Measurements from ENCODE around the gene ZEB2. TPM values are rescaled to one million over a fixed set of nuclear protein-coding genes. Genes with fewer than 3 reads are reported as not detected.

The ZEB2 gene
- polyA plus RNA-seq, 2 of the 4 experiments (the other 2 are of a cell fraction), result 4.2 to 7.0 TPM

DNA sequence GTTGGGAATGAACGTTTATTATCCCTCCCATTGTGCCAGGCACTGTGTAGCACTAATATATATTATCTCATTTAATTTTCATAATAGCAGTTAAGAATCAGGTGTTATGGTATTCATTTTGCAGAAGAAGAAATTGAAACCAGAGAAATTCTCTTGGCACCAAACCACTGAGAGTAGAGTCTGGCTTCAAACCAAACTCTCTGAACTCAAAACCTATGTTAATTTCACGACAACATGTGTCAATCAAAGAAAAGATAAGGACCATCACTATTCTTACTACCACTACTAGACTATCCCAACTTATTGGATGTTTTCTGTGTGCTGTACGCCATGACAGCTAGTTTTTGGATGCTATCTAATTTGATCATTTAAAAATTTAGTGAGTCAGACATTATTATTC, 24.1 kb upstream of the ZEB2 start (continued):
- TF ChIP-seq, protein P1, sequence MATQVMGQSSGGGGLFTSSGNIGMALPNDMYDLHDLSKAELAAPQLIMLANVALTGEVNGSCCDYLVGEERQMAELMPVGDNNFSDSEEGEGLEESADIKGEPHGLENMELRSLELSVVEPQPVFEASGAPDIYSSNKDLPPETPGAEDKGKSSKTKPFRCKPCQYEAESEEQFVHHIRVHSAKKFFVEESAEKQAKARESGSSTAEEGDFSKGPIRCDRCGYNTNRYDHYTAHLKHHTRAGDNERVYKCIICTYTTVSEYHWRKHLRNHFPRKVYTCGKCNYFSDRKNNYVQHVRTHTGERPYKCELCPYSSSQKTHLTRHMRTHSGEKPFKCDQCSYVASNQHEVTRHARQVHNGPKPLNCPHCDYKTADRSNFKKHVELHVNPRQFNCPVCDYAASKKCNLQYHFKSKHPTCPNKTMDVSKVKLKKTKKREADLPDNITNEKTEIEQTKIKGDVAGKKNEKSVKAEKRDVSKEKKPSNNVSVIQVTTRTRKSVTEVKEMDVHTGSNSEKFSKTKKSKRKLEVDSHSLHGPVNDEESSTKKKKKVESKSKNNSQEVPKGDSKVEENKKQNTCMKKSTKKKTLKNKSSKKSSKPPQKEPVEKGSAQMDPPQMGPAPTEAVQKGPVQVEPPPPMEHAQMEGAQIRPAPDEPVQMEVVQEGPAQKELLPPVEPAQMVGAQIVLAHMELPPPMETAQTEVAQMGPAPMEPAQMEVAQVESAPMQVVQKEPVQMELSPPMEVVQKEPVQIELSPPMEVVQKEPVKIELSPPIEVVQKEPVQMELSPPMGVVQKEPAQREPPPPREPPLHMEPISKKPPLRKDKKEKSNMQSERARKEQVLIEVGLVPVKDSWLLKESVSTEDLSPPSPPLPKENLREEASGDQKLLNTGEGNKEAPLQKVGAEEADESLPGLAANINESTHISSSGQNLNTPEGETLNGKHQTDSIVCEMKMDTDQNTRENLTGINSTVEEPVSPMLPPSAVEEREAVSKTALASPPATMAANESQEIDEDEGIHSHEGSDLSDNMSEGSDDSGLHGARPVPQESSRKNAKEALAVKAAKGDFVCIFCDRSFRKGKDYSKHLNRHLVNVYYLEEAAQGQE (IDR thresholded peaks at IDR 0.05), result no peak
- TF ChIP-seq KDM1A (IDR thresholded peaks at IDR 0.05; ENCODE audit: low read depth) (no peak), CHD2 (IDR thresholded peaks at IDR 0.05; ENCODE audit: low read length, partially characterized antibody) (no peak)

DNA sequence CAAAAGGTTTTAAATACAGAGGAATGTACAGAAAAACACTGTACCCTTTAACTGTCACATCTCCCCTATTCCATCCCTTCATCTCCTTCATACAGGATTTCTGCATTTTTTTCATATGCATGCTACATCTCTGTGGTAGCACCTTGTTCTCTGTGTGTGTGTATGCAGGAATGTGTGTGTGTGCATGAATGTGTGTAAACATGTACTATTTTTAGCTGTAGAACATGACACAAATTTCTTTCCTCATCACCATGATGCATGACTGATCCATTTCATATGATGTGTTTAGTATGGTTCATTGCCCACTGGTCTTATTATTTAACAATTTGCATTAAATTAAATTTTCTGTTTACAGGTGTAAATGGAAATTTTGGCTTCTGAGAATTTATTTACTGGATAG, 21.5 kb upstream of the ZEB2 start:
- ATAC-seq, result no peak
- no peak for FAIRE-seq

More for the DNA sequence above, 21.5 kb upstream of the ZEB2 start:
- H3K4me3 ChIP-seq, result no peak overlapping the region
- no peaks in the 10 kb centered on the region for H3K9me3 ChIP-seq
- no peak overlapping the region for H3K4me2 ChIP-seq
- DNase-seq (ENCODE audit: low read depth in 1 of 2, low spot score in 1 of 2), result no peak
- no peaks in the 10 kb centered on the region for H3K4me1 ChIP-seq
- POLR2A ChIA-PET, result no interaction called here
- no peak overlapping the region for H3K27ac ChIP-seq
- TF ChIP-seq, protein P2, sequence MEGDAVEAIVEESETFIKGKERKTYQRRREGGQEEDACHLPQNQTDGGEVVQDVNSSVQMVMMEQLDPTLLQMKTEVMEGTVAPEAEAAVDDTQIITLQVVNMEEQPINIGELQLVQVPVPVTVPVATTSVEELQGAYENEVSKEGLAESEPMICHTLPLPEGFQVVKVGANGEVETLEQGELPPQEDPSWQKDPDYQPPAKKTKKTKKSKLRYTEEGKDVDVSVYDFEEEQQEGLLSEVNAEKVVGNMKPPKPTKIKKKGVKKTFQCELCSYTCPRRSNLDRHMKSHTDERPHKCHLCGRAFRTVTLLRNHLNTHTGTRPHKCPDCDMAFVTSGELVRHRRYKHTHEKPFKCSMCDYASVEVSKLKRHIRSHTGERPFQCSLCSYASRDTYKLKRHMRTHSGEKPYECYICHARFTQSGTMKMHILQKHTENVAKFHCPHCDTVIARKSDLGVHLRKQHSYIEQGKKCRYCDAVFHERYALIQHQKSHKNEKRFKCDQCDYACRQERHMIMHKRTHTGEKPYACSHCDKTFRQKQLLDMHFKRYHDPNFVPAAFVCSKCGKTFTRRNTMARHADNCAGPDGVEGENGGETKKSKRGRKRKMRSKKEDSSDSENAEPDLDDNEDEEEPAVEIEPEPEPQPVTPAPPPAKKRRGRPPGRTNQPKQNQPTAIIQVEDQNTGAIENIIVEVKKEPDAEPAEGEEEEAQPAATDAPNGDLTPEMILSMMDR (IDR thresholded peaks at IDR 0.05), result no peak
- TF ChIP-seq HOXA7 (CRISPR knock-in tag; IDR thresholded peaks at IDR 0.05) (no peak), FOSL2 (IDR thresholded peaks at IDR 0.05) (no peak), FOSL2 (CRISPR knock-in tag; IDR thresholded peaks at IDR 0.05) (no peak), POLR2AphosphoS2 (conservative IDR thresholded peaks at IDR 0.05; ENCODE audit: low read length) (no peak), ESRRA (IDR thresholded peaks at IDR 0.05; ENCODE audit: borderline replicate concordance, low read length) (no peak), CHD2 (IDR thresholded peaks at IDR 0.05; ENCODE audit: low read length, partially characterized antibody) (no peak), EP300 (IDR thresholded peaks at IDR 0.05) (no peak), RARB (CRISPR knock-in tag; IDR thresholded peaks at IDR 0.05) (no peak), RCOR1 (IDR thresholded peaks at IDR 0.05; ENCODE audit: low read depth, low read length) (no peak), RNF2 (IDR thresholded peaks at IDR 0.05; ENCODE audit: borderline replicate concordance, low read depth) (no peak), RFX5 (IDR thresholded peaks at IDR 0.05) (no peak), HOXB5 (CRISPR knock-in tag; IDR thresholded peaks at IDR 0.05) (no peak), CBX8 (IDR thresholded peaks at IDR 0.05) (no peak), PHF8 (IDR thresholded peaks at IDR 0.05; ENCODE audit: borderline replicate concordance, low read depth) (no peak), HOXB13 (CRISPR knock-in tag; IDR thresholded peaks at IDR 0.05; ENCODE audit: low read depth) (no peak), FOSB (CRISPR knock-in tag; IDR thresholded peaks at IDR 0.05) (no peak), HEYL (CRISPR knock-in tag; IDR thresholded peaks at IDR 0.05) (no peak)
- TF ChIP-seq, protein P3, sequence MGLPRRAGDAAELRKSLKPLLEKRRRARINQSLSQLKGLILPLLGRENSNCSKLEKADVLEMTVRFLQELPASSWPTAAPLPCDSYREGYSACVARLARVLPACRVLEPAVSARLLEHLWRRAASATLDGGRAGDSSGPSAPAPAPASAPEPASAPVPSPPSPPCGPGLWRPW (IDR thresholded peaks at IDR 0.05), result no peak
- TF ChIP-seq, protein P4, sequence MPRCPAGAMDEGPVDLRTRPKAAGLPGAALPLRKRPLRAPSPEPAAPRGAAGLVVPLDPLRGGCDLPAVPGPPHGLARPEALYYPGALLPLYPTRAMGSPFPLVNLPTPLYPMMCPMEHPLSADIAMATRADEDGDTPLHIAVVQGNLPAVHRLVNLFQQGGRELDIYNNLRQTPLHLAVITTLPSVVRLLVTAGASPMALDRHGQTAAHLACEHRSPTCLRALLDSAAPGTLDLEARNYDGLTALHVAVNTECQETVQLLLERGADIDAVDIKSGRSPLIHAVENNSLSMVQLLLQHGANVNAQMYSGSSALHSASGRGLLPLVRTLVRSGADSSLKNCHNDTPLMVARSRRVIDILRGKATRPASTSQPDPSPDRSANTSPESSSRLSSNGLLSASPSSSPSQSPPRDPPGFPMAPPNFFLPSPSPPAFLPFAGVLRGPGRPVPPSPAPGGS (IDR thresholded peaks at IDR 0.05), result no peak
- TF ChIP-seq, protein P1 (IDR thresholded peaks at IDR 0.05), result no peak
- CTCF ChIA-PET, result interaction anchor here (1.0 kb wide), 1 partner anchor 13 kb away, joined by 3 read pairs; no protein-coding TSS in a partner anchor
